ENCODE measurements around the gene GRIN2D.

Gene GRIN2D

GRCh38 chr19:48443256-48443655, 49.8 kb downstream of the GRIN2D start:
- DNase-seq: no peak

Data from NCI-H187 treated with DMSO at 0.1 percent for 48 hours (cell line).